Measurements from ENCODE around the gene ASIP. TPM values are rescaled to one million over a fixed set of nuclear protein-coding genes. Genes with fewer than 3 reads are reported as not detected.
"Not testable (repeated sequence)": the region's sequence is repeated elsewhere in the genome, so short reads cannot be mapped to it uniquely, and the experiment has no call there.

Gene ASIP, protein sequence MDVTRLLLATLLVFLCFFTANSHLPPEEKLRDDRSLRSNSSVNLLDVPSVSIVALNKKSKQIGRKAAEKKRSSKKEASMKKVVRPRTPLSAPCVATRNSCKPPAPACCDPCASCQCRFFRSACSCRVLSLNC
- 0.70 TPM for total RNA-seq

DNA sequence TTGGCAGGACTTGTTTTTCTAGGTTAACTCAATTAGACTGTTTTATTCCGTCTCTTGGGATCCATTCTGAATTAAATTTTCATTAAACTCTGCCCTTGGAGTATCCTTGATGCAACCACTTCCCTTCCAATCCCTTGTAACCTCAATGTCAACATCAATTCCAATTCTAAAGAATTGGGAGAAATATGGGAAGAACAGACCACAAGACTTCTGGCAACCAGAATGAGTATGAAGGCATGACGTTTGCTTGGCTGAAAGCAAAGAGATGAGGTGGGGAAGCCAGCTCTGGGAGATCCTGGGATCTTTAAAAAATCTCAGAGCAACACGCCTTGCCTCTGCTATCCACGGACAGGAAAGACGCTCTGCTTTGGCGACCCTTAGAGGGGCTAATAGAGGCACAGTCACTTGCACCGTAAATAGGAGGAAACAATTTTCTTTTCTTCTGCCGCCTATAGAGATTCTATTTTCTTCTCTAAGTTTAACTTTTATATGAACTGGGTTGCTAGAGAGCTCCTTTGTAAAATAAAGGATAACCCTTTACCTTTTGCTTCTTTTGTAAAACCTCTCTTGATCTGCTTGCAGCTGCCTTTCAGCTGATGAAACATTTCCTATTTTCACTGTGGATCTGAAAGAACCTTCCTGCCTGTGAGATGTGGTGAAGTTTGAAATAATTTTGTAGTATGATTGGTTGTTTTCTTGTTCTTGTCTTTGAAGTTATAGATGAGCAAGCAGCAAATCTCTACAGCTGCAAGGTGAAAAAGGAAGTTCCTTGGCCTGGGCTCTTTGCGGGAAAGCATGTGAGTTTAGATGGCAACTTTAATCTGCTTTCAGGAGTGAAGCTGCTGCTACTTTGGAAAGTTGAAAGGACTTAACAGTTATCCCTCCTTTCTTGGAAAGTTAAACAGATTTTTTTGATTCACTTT lies at the start of gene ASIP:
Gene ASIP, plus strand, starts transcription at position 731 of the 923 bp plus-strand sequence. CDS start 18,952 bp downstream, outside the sequence.
- no peak for DNase-seq (ENCODE audit: low spot score)

DNA sequence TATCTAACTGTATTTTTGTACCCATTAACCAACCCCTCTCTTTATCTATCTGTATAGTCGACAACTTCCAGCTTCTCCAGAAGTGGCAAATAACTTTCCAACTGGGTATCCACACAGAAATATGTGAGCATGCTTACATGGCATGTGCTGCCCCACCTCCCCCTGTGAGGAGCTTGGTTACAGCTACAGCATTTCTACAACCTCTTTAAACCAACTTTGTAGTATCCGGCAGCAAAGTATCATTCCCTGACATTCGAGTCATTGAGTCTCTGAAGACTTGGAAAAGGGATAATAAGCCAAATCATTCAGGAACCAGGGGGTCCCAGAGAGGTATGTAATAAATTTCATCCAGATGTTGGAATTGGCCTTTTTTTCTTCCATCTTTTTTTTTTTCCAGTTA lies 48.2 kb upstream of the ASIP start:
- DNase-seq (ENCODE audit: low spot score), result no peak

DNA sequence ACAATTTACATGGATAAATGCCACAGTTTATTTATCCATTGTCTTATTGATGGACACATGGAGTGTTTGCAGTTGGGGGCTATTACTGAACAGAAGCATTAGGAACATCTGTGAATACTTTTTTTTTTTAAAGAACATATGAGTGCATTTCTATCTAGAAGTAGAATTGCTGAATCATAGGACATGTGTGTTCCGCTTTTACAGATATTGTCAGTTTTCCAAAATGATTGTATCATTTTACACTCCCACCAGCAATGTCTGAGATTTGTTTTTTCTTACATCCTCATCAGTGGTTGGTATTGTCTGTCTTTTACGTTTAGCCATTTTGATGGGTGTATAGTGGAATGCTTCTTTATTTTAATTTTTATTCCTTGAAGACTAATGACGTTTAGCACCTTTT lies 42.0 kb upstream of the ASIP start:
- DNase-seq (ENCODE audit: low spot score), result no peak

DNA sequence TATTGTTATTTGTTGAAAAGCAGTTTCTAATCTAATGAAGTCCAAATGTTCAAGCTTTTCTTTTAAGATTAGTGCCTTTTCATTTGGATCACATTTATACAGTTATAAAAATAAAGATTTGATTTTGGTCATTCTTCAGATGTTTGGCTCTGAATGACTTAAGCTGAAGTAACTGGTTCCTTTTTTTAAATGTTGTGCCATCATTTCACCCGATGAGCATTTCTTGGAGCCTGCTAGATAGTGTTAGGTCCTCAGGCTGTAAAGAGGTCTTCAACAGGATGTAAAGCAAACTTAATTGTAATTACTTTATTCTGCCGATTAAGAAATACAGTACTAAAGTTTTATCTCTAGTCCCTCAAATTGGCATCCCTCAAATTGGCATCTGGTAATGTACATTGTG lies 41.2 kb upstream of the ASIP start:
- no peak for DNase-seq (ENCODE audit: low spot score)

DNA sequence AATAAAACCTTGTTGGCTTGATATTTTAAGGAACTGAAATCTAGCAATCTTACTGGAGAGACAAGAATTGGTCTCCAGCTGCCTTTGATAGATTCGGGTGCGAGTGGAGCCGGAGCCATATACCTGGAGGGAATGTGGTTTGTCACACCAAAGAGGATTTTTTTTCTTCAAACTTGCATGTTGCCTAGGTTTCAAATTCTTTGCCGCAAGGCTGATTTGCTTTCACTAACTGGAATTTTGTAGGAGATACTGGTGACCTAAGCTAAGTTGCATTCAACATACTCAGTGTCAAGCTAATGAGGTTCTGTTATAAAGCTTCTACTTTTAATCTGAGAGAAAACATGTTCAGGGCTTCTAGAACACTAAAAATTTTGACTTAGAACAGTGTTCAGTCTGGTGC lies 39.7 kb upstream of the ASIP start:
- DNase-seq (ENCODE audit: low spot score), result no peak

DNA sequence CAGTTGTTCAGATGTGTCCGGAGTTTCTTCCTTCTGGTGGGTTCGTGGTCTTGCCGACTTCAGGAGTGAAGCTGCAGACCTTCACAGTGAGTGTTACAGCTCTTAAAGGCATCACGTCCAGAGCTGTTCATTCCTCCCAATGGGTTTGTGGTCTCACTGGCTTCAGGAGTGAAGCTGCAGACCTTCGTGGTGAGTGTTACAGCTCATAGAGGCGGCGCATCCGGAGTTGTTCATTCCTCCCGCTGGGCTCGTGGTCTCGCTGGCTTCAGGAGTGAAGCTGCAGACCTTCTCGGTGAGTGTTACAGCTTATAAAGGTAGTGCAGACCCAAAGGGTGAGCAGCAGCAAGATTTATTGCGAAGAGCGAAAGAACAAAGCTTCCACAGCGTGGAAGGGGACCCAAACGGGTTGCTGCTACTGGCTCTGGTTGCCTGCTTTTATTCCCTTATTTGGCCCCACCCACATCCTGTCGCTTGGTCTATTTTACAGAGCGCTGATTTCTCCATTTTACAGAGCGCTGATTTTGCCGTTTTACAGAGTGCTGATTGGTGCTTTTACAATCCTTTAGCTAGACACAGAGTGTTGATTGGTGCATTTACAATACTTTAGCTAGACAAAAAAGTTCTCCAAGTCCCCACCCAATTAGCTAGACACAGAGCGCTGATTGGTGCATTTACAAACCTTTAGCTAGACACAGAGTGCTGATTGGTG lies 35.9 kb upstream of the ASIP start:
- DNase-seq (ENCODE audit: low spot score), result not testable (repeated sequence)

DNA sequence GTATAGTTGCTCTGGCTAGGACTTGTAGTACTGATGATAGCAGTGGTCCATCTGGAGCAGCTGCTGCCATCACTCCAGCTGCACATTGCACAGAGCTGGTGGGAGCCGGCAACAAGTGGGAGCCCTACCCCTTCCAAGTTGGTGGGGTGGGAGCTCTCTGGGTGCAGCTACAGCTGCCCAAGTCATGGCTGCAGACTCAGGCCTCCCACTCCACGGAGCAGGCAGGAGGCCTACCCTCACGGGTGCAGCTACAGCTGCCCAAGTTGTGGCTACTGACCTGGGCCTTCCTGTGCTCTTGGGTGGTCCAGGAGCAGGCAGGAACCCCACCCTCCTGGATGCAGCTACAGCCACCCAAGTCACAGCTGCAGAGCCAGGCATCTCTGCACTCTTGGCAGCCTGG lies 32.1 kb upstream of the ASIP start:
- no peak for DNase-seq (ENCODE audit: low spot score)

DNA sequence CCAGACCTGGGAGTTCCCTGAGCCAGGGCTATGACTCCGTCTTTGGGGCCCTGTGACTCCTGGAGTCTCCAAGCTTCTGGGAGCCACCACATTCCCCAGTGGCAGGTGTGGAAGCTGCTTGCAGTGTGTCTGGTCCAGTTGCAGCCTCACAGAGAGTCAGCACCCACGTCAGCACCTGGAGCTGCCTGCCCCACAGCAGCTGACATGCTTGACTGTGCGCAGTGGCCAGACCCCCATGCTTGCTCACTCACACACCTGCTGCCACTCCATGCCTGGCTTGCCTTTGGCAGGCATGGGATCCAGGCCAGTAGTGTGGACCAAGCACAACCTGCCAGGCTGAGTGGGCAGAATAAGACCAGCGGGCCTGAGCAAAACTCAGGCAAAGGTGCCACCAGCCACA lies 31.0 kb upstream of the ASIP start:
- no peak for DNase-seq (ENCODE audit: low spot score)

DNA sequence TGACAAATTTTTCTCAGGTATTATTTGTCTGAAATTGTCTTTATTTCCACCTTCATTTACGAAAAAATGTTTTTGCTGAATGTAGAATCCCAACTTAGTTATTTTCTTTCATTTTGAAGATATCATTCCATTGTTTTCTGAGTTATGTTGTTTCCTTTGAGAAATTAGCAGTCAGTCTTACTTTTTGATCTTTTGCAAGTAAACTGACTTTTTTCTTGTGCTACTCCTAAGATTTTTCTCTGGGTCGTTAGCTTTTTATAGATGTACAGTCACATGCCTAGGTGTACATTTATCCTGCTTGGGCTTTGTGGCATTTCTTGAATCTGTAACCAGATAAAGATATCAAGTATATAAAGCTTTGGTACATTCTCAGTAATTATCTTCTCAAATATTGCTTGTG lies 29.6 kb upstream of the ASIP start:
- DNase-seq (ENCODE audit: low spot score), result no peak

DNA sequence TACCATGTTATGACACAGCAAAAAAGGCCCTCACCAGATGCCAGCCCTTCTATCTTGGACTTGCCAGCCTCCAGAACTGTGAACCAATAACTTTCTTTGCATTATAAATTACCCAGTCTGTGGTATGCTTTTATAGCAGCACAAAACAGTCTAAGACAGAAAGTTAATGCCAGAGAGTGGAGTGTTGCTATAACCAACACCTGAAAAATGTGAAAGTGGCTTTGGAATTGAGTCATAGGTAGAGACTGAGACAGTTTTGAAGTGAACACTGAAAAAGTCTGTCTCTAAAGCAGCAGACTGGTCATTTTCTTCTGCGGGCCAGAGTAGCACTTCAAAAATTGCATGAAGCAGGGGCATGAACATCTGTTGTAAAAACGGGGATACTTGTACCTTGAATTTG lies 28.0 kb upstream of the ASIP start:
- no peak for DNase-seq (ENCODE audit: low spot score)

DNA sequence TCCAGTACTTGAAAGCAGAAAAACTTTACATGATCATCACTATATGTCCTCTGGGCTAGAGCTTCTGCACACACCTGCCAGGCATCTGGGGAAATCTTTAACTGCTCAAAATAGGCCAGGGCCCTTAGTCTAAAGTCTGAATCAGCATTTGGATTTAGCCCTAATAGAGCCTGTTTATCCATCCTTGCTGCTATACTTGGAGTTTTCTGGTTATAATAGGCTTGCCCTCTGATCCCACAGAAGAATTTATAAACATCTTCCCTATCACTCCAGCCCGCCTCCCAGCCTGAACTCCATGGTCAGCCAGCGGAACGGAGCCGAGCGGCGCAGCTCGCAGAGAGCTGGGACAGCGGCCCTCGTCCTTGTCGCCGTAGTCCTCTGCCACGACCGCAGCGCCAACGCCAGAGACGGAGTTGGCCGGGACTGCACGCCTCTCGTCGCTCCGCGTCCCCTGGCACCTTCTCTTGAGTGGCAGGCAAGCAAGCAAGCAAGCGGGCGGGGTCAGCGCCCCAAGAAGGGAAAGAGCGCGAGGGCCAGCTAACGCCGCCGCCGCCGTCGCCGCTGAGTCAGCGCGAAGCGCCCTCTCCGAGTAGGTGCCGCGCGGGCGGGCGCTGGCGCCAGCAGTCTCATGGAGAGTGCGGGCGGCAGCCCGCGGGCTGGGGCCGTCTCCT lies 25.4 kb upstream of the ASIP start:
- peak; percentile 76 for DNase-seq (ENCODE audit: low spot score)

DNA sequence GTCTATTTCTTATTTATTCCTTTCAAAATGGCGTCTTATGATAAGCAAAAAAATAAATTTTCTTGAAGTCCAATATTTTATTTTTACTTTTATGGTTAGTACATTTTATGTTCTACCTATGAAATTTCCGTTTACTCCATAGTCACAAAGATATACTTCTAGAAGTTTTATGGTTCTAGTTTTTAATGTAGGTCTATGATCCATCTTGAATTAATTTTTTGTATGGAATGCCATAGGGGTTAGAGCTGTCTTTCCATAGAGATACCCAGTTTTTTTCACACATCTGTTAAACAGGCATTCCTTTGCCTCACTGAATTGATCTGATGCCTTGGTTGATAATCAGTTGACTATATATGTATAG lies 24.9 kb upstream of the ASIP start:
- no peak for DNase-seq (ENCODE audit: low spot score)

DNA sequence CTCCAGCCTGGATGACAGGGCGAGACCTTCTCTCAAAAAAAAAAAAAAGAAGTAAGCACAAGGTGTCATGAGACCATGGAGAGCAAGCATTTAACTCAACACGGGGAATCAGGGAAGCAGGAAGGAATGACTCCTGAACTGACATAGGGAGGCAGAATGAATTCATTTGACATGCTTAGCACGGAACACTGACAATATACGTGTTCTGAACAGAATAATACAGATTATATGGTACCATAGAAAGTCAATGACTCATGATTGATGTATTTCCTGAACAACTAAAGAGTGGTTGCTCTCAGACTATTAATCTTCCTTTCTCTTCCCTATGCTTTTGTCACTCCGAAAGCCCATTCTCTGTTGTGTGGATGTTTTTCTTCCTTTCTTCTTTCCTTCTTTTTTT lies 20.7 kb upstream of the ASIP start:
- no peak for DNase-seq (ENCODE audit: low spot score)

DNA sequence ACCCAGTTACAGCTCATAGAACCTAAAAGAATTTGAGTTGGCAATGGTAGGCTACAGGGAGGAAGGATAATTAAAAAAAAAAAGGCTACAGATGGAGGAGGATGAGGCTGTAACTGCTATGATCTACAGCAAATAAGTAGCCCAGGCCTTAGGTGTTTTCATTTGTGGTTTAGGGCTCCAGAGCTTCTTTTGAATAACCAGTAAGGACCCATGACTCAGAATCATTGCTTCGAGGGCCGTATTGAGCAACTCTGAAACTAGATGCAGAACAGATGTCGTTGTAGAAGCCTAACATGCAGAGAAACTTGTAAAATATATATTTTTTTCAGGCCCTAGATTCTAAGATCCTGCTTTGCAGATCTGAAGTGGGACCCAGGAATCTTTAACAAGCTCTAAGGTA lies 19.0 kb upstream of the ASIP start:
- DNase-seq (ENCODE audit: low spot score), result no peak

DNA sequence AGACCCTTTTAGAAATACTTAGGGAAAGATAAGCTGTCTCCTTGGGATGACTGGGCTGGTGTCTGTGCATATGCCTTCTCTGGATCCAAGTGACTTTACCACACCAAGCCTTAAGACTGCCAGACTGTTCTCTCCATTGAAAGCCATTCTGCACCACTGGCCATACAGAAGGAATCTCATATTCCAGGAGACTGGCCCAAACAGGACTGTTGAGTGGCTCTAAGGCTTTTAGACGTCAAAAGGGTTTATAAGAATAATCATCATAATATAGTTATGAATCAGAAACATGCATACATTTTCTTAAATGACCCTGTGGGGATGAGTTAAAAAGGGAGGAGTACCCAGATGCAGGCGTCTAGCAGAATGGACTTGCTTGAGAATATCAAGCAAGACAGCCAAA lies 17.0 kb upstream of the ASIP start:
- not testable (repeated sequence) for DNase-seq (ENCODE audit: low spot score)

DNA sequence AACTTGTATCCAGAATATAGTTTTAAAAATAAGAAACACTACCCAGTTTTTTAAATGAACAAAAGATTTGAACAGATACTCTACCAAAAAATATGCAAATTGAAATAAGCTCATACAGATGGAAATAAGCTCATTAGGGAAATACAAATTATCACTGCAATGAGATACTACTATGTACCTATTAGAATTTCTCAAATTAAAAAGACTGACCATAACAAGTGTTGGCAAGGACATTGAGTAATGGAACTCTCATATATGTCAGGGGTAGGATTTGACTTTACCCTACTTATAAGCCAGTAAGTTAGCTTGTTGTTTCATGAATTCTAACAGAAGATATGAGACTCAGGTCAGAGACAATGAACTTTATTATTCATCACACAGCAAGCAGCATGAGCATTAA lies 9.6 kb upstream of the ASIP start:
- no peak for DNase-seq (ENCODE audit: low spot score)

DNA sequence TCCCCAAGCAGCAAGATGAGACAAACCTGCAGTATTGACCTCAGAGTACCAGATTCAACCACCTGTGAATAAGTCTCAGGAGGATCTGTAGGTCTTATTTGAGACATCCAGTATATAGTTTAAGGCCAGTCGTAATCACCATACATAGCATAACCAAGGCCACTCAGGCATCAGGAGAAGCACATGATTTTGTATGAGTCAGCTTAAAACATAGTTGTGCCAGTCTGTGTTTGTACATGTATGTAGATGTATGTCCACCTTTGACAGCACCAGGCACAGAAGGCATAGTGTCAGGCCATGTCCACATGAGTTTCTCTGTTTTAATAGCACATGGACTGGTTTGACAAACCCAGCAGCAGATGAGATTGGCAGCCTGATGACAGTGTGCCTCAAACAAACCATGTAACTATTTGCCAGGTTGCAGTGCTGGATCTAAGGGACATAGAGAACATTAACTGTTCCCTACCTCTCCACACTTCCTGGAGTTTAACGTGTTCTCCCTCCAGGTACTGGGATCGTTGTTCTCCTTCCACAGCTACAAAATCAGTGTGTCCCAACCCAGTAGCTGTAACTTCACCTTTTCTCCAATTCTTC lies 8.6 kb upstream of the ASIP start:
- no peak for DNase-seq (ENCODE audit: low spot score)

DNA sequence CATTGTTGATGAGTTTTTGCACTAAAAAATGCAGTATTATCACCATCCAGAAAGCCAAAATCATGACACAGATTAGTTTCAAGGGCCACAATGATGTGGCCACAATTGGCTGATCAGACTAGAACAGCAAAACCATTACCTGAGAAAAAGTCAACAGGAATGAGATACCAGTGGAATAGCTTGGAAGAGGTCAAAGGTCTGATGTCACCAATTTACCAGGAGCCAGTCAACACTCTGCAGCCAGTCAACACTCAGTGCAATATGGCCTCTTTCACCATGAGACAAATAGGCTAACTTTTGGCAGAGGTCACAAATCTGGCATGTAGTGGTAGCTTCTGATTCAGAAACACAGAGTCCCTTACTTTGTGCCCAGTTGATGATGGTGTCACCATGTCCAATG lies 7.5 kb upstream of the ASIP start:
- DNase-seq (ENCODE audit: low spot score), result no peak

DNA sequence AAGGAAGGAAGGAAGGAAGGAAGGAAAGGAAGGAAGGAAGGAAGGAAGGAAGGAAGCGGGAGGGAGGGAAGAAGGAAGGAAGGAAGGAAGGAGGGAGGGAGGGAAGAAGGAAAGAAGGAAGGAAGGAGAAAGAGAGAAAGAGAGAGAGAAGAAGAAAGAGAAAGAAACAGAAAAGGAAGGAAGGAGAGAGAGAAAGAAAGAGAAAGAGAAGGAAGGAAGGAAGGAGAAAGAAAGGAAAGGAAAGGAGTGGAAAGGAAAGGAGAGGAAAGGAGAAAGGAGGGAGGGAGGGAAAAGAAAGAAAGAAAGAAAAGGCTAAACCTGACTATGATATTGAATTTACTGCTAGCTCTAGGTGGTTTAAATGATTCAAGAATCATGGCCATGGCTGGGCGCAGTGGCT lies 5.3 kb upstream of the ASIP start:
- no peak for DNase-seq (ENCODE audit: low spot score)

DNA sequence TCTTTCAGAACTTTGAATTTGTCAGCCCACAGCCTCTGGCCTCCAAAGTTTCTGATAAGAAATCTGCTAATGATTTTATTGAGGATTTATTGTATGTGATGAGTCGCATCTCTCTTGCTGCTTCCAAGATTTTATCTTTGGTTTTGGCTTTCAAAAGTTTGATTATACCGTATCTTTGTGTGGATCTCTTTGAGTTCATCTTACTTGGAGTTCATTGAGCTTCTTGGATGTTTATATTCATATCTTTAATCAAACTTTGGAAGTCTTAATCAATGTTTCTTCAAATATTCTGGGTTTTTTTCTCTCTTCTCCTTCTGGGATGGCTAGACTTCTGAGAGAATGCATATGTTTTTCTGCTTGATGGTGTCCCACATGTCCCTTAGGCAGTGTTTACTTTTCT lies 3.3 kb upstream of the ASIP start:
- DNase-seq (ENCODE audit: low spot score), result no peak

DNA sequence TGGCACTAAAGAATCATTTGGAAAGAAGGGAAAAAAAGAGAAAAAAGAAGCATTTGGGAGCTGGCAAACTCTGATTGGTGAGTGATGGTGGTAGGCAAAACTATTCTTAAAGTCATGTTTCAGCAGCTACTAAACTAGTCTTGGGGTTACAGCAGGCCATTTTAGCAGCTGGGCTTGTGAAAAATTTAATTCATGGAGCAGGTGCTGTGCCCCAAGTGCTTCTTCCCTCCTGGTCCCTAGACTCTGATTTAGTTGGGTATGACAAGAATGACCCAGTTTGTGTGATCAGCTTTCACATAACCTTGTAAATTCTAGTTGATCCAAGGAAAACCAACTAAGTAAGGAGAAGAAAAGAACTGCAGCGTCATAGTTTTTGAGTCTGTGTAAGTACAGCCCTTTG lies 1.1 kb upstream of the ASIP start:
- no peak for DNase-seq (ENCODE audit: low spot score)

DNA sequence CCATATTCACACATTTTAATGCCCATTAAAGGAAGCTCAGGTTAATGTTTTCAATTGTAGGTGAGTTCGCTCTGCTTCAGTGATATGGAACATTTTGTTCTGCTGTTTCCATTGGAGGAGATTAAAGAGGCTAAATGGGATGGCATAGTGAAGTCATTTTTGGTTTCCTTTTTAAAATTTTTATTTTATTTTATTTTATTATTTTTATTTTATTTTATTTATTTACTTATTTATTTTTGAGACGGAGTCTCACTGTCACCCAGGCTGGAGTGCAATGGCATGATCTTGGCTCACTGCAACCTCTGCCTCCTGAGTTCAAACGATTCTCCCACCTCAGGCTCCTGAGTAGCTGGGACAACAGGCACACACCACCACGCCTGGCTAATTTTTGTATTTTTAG lies 792 bp downstream of the ASIP start:
- not testable (repeated sequence) for DNase-seq (ENCODE audit: low spot score)

All from ureter (tissue), 1 donor.